Central memory CD4-positive, alpha-beta T cell (primary cell): Measurements from ENCODE around the gene LUZP1.

Source experiments
- DNase-seq: peaks from one replicate; pipeline ENCODE4 v3.0.0; 2022

The LUZP1 gene

DNA sequence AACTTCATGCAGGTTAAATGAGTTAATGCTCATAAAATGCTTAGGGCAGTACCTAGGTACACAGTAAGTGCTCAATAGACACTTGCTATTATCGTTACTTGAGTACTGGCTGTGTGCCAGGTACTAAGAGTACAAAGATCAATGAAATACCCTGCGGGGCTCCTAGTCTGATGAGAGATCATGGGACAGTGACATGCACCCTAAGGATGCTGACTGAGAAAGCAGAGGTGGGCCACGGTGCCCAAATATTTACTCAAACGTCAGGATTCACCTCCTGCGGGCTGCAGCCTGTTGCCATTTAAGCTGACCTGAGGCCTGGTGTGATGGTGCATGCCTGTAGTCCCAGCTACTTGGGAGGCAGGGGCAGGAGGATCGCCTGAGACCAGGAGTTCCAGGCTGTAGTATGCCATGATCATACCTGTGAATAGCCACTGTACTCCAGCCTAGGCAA, 19.8 kb upstream of the LUZP1 start:
- no peak for DNase-seq

DNA sequence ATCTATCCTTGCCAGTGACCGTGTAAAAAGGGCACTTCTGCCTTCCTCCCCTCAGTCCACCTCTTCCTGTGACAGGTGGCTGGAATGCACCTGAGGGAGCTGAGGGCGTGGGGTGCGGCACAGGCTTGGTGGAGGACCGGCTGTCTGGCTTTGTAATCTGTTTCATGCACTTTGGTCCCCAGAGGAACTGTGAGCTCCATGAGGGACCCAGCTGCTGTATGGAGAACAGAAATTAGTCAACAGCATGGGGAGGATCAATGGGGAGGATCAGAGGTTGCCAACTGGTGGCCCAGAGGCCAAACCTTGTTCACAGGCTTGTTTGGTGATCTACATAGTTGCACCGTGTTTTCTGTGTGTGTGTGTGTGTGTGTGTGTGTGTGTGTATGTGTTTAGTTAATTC, 19.0 kb upstream of the LUZP1 start:
- DNase-seq: no peak

DNA sequence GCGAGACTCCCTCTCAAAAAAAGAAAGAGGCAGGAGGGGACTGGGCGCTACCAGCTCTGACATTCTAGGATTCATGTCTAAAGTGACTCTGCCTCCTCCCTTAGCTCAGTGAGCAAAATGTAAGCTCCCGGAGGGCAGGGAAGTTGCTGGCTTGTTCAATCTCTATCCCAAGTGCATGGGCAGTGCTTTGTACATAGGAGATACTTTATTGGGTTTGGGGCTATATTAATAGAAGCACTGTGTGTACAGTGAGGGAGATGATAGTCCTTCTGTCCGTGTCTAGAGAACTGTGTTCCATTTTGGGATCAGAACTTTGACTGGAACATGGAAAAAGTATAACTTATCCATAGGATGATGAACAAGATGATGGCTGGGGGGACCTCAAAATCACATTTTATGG, 16.7 kb upstream of the LUZP1 start:
- DNase-seq: no peak

DNA sequence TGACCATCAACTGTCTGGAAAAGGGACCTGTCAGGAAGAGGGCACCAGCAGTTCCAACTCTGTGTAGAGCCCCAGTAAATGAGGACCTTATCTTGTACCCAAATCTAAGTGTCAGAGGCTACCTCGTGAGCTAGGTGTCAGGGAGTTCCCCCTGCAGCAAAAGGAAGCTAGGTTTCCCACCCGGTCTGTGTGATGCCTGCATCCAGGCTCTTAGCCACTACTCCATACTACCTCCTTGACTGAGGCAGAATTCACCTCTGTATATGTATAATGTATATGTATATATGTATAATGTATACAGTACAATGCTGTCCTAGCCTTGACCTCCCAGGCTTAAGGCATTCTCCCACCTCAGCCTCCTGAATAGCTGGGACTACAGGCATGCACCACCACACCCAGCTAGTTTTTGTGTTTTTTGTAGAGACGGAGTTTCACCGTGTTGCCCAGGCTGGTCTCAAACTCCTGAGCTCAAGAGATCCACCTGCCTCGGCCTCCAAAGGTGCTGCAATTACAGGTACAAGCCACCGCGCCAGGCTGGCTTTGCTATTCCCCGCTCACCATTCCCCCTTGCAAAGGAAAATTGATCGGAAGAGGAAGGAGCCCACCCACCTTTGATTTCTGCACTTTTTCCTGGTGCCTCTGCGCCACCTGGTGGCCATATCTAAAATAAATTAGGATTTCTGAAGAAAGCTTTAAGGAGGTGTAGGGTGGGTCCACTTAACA, 15.7 kb upstream of the LUZP1 start:
- DNase-seq: peak; percentile 41

DNA sequence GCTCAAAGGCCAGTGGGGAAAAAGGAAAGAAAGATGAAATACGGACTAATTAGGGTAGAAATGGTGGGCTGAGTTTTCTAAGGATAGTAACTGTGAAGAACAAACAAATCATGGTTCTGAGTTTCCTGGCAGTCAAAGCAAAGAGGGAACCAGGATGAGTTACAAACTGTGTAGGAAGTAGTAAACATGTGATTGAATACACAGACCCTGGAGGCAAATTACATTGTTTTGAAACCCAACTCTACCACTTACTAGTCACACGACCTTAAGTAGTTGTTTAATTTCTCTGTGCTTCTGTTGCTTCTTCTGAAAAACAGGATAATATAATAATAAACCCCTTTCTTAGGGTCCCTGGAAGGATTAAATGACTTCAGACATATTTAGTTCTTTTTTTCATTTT, 11.2 kb upstream of the LUZP1 start:
- no peak for DNase-seq

DNA sequence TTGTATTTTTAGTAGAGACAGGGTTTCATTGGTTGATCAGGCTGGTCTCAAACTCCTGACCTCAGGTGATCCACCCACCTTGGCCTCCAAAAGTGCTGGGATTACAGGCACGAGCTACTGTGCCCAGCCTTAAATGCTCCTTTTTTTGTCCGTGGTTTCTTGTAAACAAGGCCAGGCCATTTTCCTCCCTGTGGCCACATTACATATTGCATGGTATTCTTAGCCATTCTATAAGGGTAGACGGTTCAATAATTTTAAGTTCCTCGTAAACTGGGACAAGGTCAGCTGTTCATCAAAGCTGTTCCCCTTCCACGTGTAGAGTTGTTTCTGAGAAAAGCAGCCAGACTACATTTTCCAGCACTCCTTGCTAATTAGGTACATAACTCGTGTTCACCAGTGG, 10.3 kb upstream of the LUZP1 start:
- no peak for DNase-seq

DNA sequence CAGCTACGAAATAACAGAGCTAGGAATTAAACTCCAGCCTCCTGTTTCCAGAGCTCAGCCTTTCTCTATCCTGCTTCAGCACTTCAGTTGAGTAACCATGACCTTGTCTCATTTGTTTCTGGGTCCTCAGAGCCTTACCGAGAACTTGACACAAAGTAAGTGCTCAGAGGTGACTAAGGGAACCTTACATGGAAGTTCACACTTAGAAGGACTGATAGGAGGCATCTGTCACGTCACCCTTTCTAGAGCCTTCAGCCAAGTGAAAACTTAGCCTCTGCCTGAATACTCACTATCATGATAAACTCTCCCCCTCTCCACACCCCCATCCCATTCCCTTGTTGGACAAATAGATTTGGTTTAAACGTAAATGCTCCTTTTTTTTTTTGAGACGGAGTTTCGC, 9.8 kb upstream of the LUZP1 start:
- DNase-seq: no peak

DNA sequence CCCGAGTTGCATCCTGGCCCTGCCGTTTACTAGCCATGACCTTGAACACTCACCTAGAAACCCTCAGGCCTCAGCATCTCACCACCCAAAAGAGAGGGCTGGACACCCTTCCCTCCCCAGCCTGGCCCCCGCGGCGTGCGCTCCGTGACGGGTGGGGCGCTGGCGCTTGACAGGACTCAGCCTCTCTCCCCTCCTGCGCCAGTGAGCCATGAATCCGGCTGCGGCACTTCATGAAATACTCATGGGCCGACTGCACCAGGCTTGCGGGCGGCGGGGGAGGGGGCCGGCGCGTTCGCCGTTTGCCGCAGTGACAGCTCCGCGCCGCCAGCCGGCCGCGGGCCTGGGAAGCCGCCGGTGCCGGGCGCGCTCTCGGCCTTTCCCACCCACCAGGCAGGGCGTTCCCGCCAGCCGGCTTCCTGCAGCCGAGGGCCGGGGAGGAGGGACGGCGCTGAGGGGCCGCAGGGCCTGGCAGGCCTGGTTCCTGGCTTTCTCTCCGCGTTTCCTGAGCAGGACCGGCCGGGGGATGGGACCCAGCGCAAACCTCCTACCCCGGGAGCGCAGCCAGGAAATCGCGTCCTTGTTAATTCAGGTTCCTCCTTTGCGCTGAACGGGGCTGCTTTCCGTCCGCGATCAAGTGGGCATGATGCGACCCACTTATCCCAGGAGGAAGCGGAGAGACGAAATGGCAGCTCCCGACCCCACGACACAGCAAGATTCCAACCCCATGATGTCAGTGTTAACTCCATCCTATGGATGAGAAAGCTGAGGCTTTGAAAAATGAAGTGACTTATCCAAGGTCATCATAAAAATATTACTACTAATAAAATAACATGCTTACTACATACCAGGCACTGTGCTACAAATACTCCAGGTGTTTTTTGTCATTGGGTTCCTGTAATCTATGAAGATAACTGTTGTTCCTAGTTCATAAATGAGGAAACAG, 9.1 kb upstream of the LUZP1 start:
- peak; percentile 41 for DNase-seq

DNA sequence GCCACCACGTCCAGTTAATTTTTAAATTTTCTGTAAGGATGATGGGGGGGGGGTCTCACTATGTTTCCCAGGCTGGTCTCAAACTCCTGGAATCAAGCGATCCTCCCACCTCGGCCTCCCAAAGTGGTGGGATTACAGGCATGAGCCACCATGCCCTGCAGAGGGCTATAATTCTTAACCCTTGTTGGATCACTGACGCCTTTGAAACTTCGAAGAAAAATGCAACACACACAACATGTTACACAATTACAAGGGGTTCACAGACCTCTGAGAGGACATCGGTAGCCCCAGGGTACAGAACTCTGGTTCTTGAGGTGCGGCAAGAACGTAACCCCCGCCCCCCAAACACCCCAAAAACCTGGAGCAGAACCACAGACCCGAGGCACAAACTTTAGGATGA, 8.4 kb upstream of the LUZP1 start:
- no peak for DNase-seq

DNA sequence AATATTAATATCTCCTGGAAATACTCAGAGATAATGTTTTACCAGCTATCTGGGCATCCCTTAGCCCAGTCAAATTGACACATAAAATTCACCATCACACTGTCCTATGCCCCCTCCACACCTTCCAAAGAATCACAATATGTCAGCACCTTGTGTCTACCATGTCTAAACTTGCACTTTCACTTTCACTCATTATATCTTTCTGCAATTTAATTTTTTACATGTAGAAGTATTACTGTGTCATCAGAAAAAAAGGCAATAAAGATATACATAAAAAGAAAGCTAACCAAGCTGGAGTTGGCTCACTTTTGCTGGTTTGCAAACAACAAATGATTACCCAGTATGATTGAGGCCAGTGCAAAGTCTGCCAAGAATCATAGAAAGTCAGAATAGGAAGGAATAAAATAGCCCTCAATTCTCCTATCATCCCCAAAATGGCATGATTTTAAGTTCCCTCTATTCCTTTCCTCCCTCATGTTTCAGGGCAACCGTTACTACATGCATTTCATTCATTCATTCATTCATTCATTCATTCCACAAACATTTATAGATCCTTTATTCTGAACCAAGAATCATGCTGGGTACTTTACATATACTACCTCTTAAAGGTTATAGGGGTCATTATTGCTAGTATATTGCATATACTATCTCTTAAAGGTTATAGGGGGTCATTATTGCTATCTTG, 5.9 kb upstream of the LUZP1 start:
- no peak for DNase-seq

DNA sequence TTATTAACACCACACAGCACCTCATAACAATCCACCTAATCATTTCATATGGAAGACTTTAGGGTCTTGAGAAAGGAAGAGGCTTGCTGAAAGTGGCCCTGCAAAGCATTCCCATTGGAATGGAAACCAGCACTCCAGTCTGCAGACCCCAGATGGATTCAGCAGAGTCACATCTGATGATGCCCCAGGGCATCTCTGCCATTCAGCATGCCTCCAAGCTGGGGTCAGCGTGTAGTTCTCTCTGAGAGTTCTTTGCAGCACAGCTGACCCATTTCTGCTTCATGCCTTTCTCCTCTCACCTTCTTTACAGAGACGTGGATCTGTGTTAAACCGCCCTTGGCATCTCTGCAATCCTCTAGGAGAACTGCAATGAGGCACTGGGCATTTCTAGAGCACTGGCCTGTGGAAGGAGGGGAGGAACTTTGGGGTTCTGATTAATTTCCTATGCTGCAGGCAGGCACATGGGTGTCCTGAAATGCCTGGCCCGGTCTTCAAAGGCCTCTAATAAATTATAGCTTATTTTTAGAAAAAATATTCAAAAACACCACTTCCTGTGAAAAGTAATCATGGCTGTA, 2.6 kb upstream of the LUZP1 start:
- no peak for DNase-seq

DNA sequence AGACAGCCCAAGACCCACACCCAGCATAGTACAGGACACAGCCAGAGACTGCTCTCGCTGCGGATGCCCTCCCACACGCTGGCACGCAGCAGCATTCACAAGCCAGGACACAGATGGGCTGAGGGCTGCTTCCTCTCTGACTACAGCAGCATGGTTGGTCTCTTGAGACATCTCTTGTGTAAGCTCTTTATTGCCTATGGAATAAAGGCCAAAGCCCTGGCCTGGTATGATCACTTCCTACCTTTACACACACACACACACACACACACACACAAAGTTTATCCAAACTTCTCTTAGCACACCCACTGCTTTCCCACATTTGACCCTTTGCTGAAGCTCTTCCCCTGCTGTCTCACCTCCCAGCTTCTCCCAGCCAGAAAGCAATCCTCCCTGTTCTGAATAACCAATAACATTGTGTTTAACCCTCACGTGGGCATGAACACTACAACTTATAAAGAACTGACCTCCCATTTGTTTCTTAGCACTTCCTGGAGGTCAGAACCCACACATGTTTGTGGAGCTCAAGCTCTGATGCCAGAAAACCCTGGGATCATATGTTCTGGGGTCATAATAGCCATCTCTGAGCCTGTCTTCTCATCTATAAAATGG, 1.2 kb upstream of the LUZP1 start:
- no peak for DNase-seq

DNA sequence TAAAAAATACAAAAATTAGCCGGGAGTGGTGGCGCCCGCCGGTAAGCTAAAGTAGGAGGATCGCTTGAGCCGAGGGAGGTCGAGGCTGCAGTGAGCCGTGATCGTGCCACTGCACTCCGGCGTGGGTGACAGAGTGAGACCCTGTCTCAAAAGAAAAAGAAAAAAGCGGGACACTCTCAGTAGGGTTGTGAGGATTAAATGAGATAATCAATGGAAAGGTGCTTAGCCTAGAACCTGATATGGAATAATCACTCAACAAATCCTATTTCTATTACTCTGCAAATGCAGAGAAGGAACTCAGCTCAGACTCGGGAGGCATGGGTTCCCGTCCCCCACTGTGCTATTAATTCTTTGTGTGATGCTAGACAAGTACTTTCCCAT, 529 bp upstream of the LUZP1 start:
- DNase-seq: no peak

DNA sequence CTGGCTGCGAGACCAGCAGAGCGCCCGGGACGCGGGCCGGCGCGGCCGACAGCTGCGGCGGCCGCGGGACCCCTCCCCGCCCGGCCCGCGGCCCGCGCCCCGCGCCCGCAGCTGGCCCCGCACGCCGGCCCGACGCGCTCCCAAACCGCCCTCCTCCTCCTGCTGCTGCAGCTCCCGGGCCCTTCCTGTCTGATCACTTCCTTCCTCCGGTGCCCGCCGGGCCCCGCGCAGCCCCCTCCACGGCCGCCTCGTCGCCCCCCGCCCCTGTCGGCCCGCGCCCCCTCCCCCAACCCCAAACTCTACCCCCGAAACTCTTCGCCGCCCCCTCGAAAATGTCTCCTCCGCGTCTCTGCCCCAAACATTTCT, 594 bp downstream of the LUZP1 start:
- DNase-seq: peak; percentile 22

DNA sequence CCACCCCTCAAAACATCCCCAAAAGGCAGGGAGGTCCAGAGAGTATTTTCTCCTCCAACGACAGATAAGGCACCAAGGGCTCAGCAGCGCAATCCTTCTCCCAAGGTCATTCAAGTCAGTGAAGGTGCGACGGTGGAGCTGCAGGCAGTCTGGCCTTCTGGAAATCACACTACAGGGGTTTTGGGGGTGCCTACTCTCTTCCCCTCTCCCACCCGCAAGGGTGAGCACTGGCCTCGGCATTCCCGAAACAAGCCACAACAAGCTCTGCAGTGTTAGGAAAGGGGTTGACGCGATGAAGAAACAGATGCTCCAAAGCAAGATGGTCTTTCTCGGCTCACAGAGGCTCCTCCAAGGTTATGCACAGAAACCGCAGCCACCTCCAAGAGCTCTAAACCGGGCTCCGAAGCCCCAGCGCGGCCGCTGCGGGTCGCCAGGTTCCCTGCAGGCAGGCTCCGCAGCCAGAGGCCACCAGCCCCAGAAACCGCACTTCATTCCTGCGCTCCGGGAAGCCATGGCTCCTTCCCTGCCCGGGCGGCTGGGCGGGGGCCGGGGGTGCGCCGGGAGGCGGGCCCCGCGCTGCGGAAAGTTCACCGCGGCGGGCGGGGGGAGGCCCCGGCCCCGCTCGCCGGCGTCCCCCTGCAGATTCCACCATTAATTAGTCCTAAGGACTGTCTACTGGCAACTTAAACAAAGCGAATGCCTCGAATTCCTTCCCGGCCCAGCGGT, 1.1 kb downstream of the LUZP1 start:
- peak; percentile 31 for DNase-seq

DNA sequence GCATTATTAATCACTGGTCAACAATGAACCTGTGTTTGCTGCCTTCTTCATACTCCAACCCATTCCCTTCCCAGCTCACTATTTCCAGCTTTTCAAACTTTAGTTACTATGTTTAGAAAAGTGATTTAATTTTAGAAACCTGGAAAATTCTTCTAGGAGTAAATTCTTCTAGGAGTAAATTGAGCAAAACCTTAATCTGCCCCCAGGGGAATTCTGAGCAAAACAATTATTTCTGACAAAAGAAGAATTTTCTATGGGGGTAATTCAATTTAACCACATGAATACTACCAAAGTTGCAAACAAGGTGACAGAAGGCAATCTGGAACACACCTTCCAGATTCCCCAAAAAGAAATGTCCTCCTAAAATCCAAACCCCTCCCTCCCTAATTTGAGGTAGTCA, 1.8 kb downstream of the LUZP1 start:
- no peak for DNase-seq

DNA sequence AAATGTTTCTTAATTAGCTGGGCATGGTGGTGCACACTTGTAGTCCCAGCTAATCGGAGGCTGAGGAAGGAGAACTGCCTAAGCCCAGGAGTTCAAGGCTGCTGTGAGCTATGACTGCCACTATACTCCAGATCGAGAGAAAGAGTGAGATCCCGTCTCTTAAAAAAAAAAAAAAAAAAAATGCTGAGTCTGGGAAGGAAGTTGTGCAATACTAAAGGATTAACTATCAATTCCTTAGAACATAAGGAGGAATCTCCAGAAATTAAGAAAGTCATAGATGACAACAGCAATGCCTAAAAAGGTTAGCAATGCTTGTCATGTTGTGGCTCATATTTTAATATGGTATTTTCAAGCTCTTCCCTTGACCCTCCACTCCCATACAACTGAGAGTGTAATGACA, 5.3 kb downstream of the LUZP1 start:
- no peak for DNase-seq

DNA sequence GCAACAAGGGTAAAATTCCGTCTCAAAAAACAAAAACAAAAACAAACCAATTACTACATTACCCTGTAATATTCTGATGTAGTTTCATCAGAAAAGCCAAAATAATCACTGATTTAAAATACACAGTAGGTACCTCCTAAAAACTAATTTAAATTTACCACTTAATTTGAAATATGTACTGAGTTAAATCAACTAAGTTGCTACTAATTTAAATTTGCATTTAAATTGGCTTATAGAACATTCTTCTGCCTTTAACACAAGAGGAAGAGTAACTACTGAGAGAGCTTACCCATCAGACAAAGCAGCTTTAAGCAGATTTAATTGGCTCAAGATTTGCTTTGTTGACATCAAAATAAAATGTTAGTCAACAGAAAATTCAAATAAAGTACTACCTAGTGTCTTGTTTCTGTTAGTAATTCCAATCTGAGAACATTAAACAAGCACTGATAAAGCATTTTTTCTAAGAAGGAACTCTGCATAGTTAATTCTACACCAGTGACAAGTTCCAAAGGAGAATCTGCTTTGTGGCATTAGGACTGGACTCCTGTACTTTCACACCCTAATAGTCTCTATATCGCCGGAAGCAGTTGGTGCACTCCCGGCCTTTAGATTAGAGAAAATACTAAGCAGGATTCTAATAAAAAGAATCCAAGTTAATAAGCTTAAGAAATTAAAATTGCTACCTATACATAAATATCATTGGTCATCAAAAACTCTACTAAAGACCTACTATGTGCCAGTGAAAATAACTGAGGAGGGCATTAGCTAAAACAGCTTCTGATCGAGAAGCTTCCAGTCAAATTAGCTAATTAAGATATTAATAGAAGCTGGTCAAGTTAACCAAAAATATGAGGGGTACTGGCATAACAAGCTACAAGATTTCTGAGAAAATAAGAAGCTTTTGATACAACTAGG, 8.4 kb downstream of the LUZP1 start:
- no peak for DNase-seq

DNA sequence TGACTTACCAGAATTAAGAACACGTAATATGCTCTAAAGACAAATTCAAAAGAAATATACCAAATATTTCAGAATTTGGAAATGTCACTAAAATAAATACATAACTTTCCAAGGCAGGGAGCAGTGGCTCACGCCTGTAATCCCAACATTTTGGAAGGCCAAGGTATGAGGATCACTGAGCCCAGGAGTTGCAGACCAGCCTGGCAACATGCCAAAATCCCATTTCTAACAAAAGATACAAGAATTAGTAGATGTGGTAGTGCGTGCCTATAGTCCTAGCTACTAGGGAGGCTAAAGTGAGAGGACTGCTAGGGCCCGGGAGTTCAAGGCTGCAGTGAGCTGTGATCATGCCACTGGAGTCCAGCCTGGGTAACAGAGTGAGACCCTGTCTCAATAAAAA, 11.7 kb downstream of the LUZP1 start:
- DNase-seq: no peak

DNA sequence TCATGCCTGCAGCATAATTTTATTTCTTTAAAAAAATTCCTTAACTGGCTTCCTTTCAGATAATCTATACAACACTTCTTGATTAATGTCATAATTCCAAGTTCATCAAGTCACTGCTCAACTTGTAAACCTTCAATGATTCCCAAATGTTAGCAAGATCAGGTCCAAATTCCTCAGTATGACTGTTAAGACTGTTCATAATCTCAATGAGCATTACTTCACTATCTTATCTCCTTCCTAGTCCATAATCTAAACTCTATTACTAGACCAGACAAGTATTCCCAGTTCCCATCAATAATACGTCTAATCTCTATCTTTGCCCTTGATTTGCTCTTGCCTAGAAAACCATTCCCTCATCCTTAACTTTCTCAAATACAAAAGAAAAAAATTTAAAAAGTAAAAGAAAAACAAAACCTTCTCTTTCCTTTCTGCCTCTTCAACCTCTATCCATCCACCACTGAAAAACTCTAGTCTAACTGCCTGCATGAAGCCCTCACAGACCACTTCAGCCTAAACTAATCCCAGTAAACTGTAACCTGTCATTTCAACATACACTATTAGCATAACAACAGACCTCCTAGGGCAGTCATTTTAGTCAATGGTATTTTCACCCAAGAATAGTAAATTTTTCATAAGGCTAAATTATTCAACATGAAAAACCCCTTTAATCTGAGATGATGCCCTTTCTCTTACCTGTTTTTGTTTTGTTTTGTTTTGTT, 15.5 kb downstream of the LUZP1 start:
- no peak for DNase-seq
